Endodermal cell (in vitro differentiated cells): Measurements from ENCODE around the gene PLEKHG4B. TPM values are rescaled to one million over a fixed set of nuclear protein-coding genes. Genes with fewer than 3 reads are reported as not detected.

Experiments used
- DNase-seq: peaks from one replicate; pipeline ENCODE4 v3.0.0-alpha.2; 2017
- H3K27ac ChIP-seq: 2 replicates; pipeline ENCODE4 v1.5.1; 2013; ENCODE audit warnings: mild to moderate bottlenecking, low read depth, low read length, moderate library complexity
- H3K27me3 ChIP-seq: 2 replicates; pipeline ENCODE4 v1.6.1; 2013; ENCODE audit warnings: mild to moderate bottlenecking, low read length, moderate library complexity; ENCODE audit not compliant: insufficient read depth, control insufficient read depth, poor library complexity, severe bottlenecking
- H3K36me3 ChIP-seq: 2 replicates; pipeline ENCODE4 v1.7.0; 2013; ENCODE audit warnings: mild to moderate bottlenecking, low read length, moderate library complexity; ENCODE audit not compliant: control insufficient read depth, insufficient read depth
- H3K4me1 ChIP-seq: one replicate; pipeline ENCODE4 v1.7.0; 2013; ENCODE audit warnings: low read length; ENCODE audit not compliant: control insufficient read depth, insufficient read depth
- H3K4me3 ChIP-seq: 2 replicates; pipeline ENCODE4 v1.5.1; 2013; ENCODE audit warnings: mild to moderate bottlenecking, low read length, moderate library complexity
- H3K9ac ChIP-seq: 2 replicates; pipeline ENCODE4 v1.6.1; 2013; ENCODE audit warnings: mild to moderate bottlenecking, low read length, moderate library complexity; ENCODE audit not compliant: poor library complexity, severe bottlenecking; ENCODE audit errors: extremely low read depth
- H3K9me3 ChIP-seq: 2 replicates; pipeline ENCODE4 v1.6.1; 2013; ENCODE audit warnings: mild to moderate bottlenecking, low read length, moderate library complexity; ENCODE audit not compliant: control insufficient read depth
- H3K27ac Mint-ChIP-seq: 2 replicates; pipeline ENCODE4 v1.8.0; 2020; ENCODE audit warnings: mixed read lengths
- H3K27me3 Mint-ChIP-seq: 2 replicates; pipeline ENCODE4 v1.8.0; 2021; ENCODE audit warnings: mild to moderate bottlenecking, mixed read lengths; ENCODE audit not compliant: insufficient read depth
- H3K36me3 Mint-ChIP-seq: 2 replicates; pipeline ENCODE4 v1.8.0; 2020; ENCODE audit warnings: low read depth, mixed read lengths
- H3K4me1 Mint-ChIP-seq: 2 replicates; pipeline ENCODE4 v1.8.0; 2020; ENCODE audit warnings: mixed read lengths
- H3K4me3 Mint-ChIP-seq: 2 replicates; pipeline ENCODE4 v1.8.0; 2020; ENCODE audit warnings: mild to moderate bottlenecking, moderate library complexity, mixed read lengths
- H3K9me3 Mint-ChIP-seq: 2 replicates; pipeline ENCODE4 v1.8.0; 2020; ENCODE audit warnings: mild to moderate bottlenecking, mixed read lengths
- WGBS, 2 experiments: methylation state at CpG; one replicate each; pipeline versions ENCODE4 v1.1.5 to v1.1.7; 2013; ENCODE audit warnings: missing lambda C conversion rate in 2 of 2, mixed read lengths in 1 of 2; ENCODE audit not compliant: insufficient coverage in 1 of 2, insufficient read length in 1 of 2; 5-methylcytosine and 5-hydroxymethylcytosine counted together
- total RNA-seq, 2 donors: library from RNA; stranded (reverse); fragmentation: NEBNext Ultra II Directional in 1 of 2; extraction: Animal tissue kit (Norgen Biotek cat#: 25700) in 1 of 2; gene quantifications; 2 replicates in 1 of 2; 3 replicates in 1 of 2; pipeline ENCODE4 v1.2.1, GENCODE V29; 2021
- TF ChIP-seq, protein P1 (sequence below): fragments of 200-600 bp; sonication (generic); conservative IDR thresholded peaks from 2 replicates; pipeline ENCODE4 v1.5.0; 2021; ENCODE audit warnings: antibody characterized with exemption, mild to moderate bottlenecking

Gene PLEKHG4B
- total RNA-seq, 2 donors from 2014 or later, result 16.3 to 22.8 TPM

GRCh38 chr5:76358-77169 lies 15.4 kb upstream of the PLEKHG4B start:
- WGBS, 2 experiments, result 93% methylated on average over 10 to 22 of the region's 22 CpGs
- H3K27ac Mint-ChIP-seq, result no peak overlapping the region

GRCh38 chr5:77170-77501 lies 14.8 kb upstream of the PLEKHG4B start:
- WGBS, 2 experiments, result 91 to 95% methylated on average over 3 to 4 of the region's 4 CpGs

More at GRCh38 chr5:76358-77169, 15.4 kb upstream of the PLEKHG4B start:
- Histone ChIP-seq H3K4me1 (peaks cover under 1% of the 10 kb centered on the region), H3K4me3 (no peak overlapping the region), H3K27me3 (peaks cover 2% of the 10 kb centered on the region), H3K9me3 (no peaks in the 10 kb centered on the region), H3K36me3 (no peaks in the 10 kb centered on the region), H3K9ac (no peak overlapping the region), H3K27ac (no peak overlapping the region)
- no peaks in the 10 kb centered on the region for H3K36me3 Mint-ChIP-seq
- no peak overlapping the region for H3K4me3 Mint-ChIP-seq
- peaks cover 2% of the 10 kb centered on the region for H3K4me1 Mint-ChIP-seq
- no peak for DNase-seq
- H3K27me3 Mint-ChIP-seq, result peaks cover 32% of the 10 kb centered on the region
- no peaks in the 10 kb centered on the region for H3K9me3 Mint-ChIP-seq
- TF ChIP-seq, protein P1, sequence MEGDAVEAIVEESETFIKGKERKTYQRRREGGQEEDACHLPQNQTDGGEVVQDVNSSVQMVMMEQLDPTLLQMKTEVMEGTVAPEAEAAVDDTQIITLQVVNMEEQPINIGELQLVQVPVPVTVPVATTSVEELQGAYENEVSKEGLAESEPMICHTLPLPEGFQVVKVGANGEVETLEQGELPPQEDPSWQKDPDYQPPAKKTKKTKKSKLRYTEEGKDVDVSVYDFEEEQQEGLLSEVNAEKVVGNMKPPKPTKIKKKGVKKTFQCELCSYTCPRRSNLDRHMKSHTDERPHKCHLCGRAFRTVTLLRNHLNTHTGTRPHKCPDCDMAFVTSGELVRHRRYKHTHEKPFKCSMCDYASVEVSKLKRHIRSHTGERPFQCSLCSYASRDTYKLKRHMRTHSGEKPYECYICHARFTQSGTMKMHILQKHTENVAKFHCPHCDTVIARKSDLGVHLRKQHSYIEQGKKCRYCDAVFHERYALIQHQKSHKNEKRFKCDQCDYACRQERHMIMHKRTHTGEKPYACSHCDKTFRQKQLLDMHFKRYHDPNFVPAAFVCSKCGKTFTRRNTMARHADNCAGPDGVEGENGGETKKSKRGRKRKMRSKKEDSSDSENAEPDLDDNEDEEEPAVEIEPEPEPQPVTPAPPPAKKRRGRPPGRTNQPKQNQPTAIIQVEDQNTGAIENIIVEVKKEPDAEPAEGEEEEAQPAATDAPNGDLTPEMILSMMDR, result no peak

DNA sequence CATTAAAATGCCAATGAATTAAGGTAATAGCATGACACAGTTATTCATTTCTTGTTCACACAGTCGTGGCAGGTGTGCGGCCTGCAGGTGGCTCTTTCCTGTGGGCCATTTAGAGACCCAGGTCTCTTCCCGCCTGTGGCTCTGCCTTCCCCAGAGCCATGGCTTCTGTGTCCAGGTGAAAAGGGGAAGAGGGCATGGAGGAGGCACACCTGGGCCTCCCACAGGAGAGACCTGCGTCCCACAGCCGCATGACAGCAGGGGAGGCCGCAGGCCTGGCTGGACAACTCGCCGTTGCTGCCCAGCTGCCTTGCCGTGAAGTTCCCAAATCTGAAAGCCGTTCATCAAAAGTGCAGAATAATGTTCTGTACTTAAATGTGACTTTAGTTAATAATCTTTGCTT lies 14.4 kb upstream of the PLEKHG4B start:
- peak overlapping the region; percentile 74 for H3K27ac ChIP-seq
- no peak for DNase-seq
- H3K27me3 Mint-ChIP-seq, result peaks cover 41% of the 10 kb centered on the region
- TF ChIP-seq, protein P1, result no peak
- H3K9me3 Mint-ChIP-seq, result no peaks in the 10 kb centered on the region
- no peaks in the 10 kb centered on the region for H3K36me3 ChIP-seq
- H3K4me3 Mint-ChIP-seq, result no peak overlapping the region
- H3K27ac Mint-ChIP-seq, result no peak overlapping the region
- H3K36me3 Mint-ChIP-seq, result no peaks in the 10 kb centered on the region
- WGBS, 2 experiments, result 89 to 92% methylated on average over 9 to 10 of the region's 10 CpGs
- H3K4me1 Mint-ChIP-seq, result peaks cover 12% of the 10 kb centered on the region
- H3K9me3 ChIP-seq, result no peaks in the 10 kb centered on the region
- peaks cover 7% of the 10 kb centered on the region for H3K27me3 ChIP-seq
- H3K4me1 ChIP-seq, result peaks cover 5% of the 10 kb centered on the region
- H3K4me3 ChIP-seq, result no peak overlapping the region
- H3K9ac ChIP-seq, result no peak overlapping the region

More at GRCh38 chr5:77170-77501, 14.8 kb upstream of the PLEKHG4B start:
- Mint-ChIP-seq H3K27me3 (peaks cover 38% of the 10 kb centered on the region), H3K4me3 (no peak overlapping the region), H3K9me3 (no peaks in the 10 kb centered on the region), H3K27ac (no peak overlapping the region), H3K36me3 (no peaks in the 10 kb centered on the region), H3K4me1 (peaks cover 8% of the 10 kb centered on the region)
- Histone ChIP-seq H3K36me3 (no peaks in the 10 kb centered on the region), H3K27ac (no peak overlapping the region), H3K9me3 (no peaks in the 10 kb centered on the region), H3K4me3 (no peak overlapping the region), H3K27me3 (peaks cover 7% of the 10 kb centered on the region), H3K9ac (no peak overlapping the region), H3K4me1 (peaks cover 4% of the 10 kb centered on the region)
- TF ChIP-seq, protein P1, result no peak
- DNase-seq, result no peak
